KMS-11 (cell line): ENCODE results near the gene SEMA5A.

Source experiments
- H2AFZ ChIP-seq: fragments of 200-600 bp; sonication (generic); 2 replicates; pipeline ENCODE4 v1.6.1; 2016; ENCODE audit warnings: antibody characterized with exemption, mixed run types, low read depth
- H3K27ac ChIP-seq: fragments of 200-600 bp; sonication (generic); 2 replicates; pipeline ENCODE4 v1.6.1; 2016; ENCODE audit warnings: mild to moderate bottlenecking, mixed run types
- H3K27me3 ChIP-seq: fragments of 200-600 bp; sonication (generic); 2 replicates; pipeline ENCODE4 v1.6.1; 2017; ENCODE audit warnings: mild to moderate bottlenecking, low read depth, mixed run types, moderate library complexity; ENCODE audit not compliant: insufficient read depth
- H3K36me3 ChIP-seq: fragments of 200-600 bp; sonication (generic); 2 replicates; pipeline ENCODE4 v1.6.1; 2017; ENCODE audit warnings: mild to moderate bottlenecking, mixed run types; ENCODE audit not compliant: insufficient read depth
- H3K4me1 ChIP-seq: fragments of 200-600 bp; sonication (generic); 2 replicates; pipeline ENCODE4 v1.6.1; 2016; ENCODE audit warnings: mild to moderate bottlenecking, low read depth, mixed run types; ENCODE audit not compliant: poor library complexity, severe bottlenecking
- H3K4me2 ChIP-seq: fragments of 200-600 bp; sonication (generic); 2 replicates; pipeline ENCODE4 v1.7.0; 2016; ENCODE audit warnings: mild to moderate bottlenecking, mixed run types
- H3K4me3 ChIP-seq: fragments of 200-600 bp; sonication (generic); IDR thresholded peaks from 2 replicates; pipeline ENCODE4 v1.6.1; 2017; ENCODE audit warnings: low read depth, low read length, mixed read lengths; ENCODE audit not compliant: insufficient read depth
- H3K79me2 ChIP-seq: fragments of 200-600 bp; sonication (generic); 2 replicates; pipeline ENCODE4 v1.6.1; 2016; ENCODE audit warnings: low read depth, mixed run types; ENCODE audit not compliant: insufficient read depth
- H3K9ac ChIP-seq: fragments of 200-600 bp; sonication (generic); 2 replicates; pipeline ENCODE4 v1.6.1; 2016; ENCODE audit warnings: mild to moderate bottlenecking, mixed run types
- H4K20me1 ChIP-seq: fragments of 200-600 bp; sonication (generic); 2 replicates; pipeline ENCODE4 v1.6.1; 2016; ENCODE audit warnings: mild to moderate bottlenecking, mixed run types; ENCODE audit not compliant: insufficient read depth
- TF ChIP-seq, protein P1 (sequence below): fragments of 200-600 bp; sonication (generic); conservative IDR thresholded peaks from 2 replicates; pipeline ENCODE4 v1.6.1; 2017; ENCODE audit warnings: low read depth, mild to moderate bottlenecking, antibody characterized with exemption, low read length, moderate library complexity, mixed read lengths

The SEMA5A gene

DNA sequence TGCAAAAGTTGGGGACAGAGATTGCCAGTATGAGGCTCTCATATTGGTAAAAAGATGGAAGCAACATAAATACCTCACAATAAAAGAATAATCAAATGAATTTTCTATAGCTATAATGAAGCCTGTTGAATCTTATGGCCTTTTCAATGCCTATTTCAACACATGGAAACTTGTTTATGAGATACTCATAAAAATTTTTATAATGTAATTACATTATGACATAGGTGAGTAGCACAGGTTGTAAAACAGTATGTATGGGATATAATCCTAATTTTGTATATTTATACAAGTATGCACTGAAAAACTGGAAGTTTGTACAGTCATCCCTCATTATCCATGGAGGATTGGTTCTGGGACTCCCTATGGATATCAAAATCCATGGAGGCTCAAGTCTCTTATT, 21.2 kb upstream of the SEMA5A start:
- no peak overlapping the region for H3K4me3 ChIP-seq
- no peaks in the 10 kb centered on the region for H3K36me3 ChIP-seq
- H3K27ac ChIP-seq = no peak overlapping the region
- no peak overlapping the region for H3K9ac ChIP-seq
- H3K4me1 ChIP-seq = no peaks in the 10 kb centered on the region
- no peaks in the 10 kb centered on the region for H3K27me3 ChIP-seq
- no peak overlapping the region for H2AFZ ChIP-seq
- no peak overlapping the region for H3K4me2 ChIP-seq
- H4K20me1 ChIP-seq = no peaks in the 10 kb centered on the region
- no peaks in the 10 kb centered on the region for H3K79me2 ChIP-seq
- TF ChIP-seq, protein P1, sequence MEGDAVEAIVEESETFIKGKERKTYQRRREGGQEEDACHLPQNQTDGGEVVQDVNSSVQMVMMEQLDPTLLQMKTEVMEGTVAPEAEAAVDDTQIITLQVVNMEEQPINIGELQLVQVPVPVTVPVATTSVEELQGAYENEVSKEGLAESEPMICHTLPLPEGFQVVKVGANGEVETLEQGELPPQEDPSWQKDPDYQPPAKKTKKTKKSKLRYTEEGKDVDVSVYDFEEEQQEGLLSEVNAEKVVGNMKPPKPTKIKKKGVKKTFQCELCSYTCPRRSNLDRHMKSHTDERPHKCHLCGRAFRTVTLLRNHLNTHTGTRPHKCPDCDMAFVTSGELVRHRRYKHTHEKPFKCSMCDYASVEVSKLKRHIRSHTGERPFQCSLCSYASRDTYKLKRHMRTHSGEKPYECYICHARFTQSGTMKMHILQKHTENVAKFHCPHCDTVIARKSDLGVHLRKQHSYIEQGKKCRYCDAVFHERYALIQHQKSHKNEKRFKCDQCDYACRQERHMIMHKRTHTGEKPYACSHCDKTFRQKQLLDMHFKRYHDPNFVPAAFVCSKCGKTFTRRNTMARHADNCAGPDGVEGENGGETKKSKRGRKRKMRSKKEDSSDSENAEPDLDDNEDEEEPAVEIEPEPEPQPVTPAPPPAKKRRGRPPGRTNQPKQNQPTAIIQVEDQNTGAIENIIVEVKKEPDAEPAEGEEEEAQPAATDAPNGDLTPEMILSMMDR = no peak

DNA sequence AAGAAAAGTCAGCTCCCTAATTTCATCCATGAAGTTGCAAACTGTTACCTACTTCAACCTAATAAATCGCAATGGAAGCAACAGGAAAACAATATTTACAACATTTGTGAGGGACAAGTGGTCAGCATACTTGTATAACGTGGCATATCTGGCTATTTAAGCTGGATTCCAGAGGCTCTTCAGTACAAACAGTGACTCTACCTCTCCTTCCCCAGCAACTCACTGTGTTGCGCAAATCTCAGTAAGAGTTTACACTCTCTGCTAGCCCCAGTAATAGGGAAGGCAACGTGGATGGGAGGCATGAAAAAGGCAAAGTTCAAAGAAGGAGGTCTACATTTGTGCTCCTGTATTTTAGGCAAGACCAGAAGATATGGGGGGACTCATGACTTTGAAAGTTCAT, 18.9 kb upstream of the SEMA5A start:
- Histone ChIP-seq H3K27me3 (no peaks in the 10 kb centered on the region), H4K20me1 (no peaks in the 10 kb centered on the region), H2AFZ (no peak overlapping the region), H3K27ac (no peak overlapping the region), H3K36me3 (no peaks in the 10 kb centered on the region), H3K4me1 (no peaks in the 10 kb centered on the region), H3K4me2 (no peak overlapping the region), H3K4me3 (no peak overlapping the region), H3K9ac (no peak overlapping the region), H3K79me2 (no peaks in the 10 kb centered on the region)
- TF ChIP-seq, protein P1 = no peak

DNA sequence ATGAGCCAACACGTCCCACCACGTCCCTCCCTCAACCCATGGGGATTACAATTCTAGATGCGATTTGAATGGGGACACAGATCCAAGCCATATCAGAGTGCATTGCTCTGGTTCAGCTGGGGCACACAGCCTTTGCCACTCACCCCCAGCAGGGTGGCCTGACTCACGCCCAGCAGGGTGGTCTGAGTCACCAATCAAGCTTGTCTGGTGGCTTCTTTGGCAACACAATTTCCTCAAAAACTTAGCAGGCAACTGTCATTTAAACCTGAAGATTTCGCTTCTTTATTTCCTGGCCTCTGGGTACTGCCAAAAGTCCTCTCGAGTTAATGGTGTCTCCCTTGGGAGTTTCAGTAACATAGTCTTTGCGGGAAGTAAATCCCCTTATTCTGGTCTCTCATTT, 16.3 kb upstream of the SEMA5A start:
- H3K27me3 ChIP-seq = no peaks in the 10 kb centered on the region
- no peaks in the 10 kb centered on the region for H4K20me1 ChIP-seq
- no peak overlapping the region for H3K4me2 ChIP-seq
- TF ChIP-seq, protein P1 = no peak
- no peaks in the 10 kb centered on the region for H3K4me1 ChIP-seq
- H3K4me3 ChIP-seq = no peak overlapping the region
- no peak overlapping the region for H2AFZ ChIP-seq
- H3K36me3 ChIP-seq = no peaks in the 10 kb centered on the region
- H3K9ac ChIP-seq = no peak overlapping the region
- no peak overlapping the region for H3K27ac ChIP-seq
- no peaks in the 10 kb centered on the region for H3K79me2 ChIP-seq

DNA sequence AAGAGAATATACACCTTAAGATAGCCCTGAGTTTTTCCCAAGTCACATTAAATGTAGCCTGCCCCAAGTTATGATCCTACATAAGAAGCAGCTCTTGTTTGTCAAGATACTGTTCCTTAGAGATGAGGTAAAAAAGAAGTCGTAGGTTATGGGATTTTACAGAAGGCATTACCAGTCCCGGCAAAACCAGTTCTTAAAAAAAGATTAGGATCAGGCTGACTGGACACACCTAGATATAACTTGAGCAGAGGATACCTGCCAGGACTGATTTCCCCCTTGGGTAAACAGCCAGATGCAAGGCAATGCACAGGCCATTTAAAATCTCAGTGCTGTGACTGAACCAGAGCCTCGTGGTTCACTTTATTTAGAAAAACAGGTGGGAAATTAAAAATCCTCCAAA, 14.1 kb upstream of the SEMA5A start:
- H3K4me2 ChIP-seq = no peak overlapping the region
- H3K36me3 ChIP-seq = no peaks in the 10 kb centered on the region
- no peaks in the 10 kb centered on the region for H3K4me1 ChIP-seq
- H3K9ac ChIP-seq = no peak overlapping the region
- H3K4me3 ChIP-seq = no peak overlapping the region
- TF ChIP-seq, protein P1 = no peak
- H2AFZ ChIP-seq = no peak overlapping the region
- no peaks in the 10 kb centered on the region for H3K27me3 ChIP-seq
- no peaks in the 10 kb centered on the region for H4K20me1 ChIP-seq
- H3K79me2 ChIP-seq = no peaks in the 10 kb centered on the region
- H3K27ac ChIP-seq = no peak overlapping the region
